NCI-H1092 treated with DMSO at 0.1 percent for 48 hours (cell line): ENCODE data around the gene C1orf122.

Source experiments
- DNase-seq: peaks from one replicate; lab custom pipeline; 2025; lab: John Stamatoyannopoulos, UW

C1orf122 gene

DNA sequence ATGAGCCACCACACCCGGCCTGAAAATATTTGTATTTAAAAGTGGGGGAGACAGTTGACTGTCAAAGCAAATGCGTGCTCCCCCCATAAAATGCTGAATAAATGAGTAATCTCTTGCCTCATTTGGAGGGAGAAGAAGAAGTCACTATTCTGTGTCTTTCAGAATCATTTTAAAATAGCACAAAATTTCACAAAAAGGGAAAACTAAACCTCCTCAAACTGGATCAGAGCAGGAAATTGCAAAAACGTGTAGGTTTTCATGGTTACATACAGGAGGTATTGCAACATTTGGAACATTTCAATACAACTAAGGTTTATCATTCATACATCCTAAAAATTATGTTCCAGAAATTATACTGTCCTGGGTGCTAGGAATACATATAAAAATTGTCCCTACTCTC is 38.2 kb downstream of the C1orf122 start:
- DNase-seq = no peak

DNA sequence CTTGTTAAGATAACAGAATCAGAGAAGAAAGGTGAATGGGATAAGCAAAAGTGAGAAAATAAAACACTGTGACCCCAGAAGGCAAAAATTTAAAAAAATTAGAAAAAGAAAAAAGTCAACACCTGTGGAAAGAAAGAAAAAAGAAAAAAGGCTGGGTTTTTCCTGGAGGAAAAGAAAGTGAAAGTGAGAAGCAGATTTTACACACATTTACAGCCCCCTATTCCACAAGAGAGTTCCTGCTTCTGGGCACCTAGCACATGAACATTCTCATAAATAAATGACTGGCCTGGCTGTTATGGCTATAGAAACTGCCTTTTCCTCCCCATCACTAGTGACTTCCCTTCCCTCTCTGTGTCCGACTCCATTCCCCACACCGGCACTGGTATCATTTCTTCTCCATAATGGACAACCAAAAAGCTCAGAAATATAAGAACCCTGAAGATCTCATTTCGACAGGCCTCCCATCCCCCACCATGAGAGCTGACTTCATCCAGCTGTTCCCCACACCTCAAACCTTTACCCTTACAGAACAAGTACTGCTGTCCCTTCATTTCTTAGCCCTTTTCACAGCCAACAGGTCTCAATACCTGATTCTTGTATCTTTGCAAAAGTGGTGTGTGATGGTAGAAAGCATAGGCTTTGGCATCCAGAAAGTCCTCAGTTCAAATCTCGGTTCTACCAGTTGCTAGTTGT is 39.2 kb downstream of the C1orf122 start:
- no peak for DNase-seq

DNA sequence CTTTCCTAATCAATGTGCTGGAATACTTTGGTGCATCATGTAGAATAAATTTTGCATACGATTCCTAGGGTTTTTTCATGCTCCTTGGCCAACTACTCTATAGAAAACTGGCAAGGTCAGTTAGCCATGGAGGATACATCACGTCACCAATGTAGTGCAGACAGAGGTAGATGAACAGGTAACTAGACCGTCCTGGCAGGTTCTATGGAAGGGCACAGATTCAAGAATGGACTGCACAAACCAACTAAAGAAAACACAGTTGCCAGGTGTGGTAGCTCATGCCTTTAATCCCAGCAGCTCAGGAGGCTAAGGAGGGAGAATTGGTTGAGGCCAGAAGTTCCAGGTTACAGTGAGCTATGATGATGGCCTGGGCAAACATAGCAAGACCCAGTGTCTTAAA is 41.9 kb downstream of the C1orf122 start:
- DNase-seq = no peak

DNA sequence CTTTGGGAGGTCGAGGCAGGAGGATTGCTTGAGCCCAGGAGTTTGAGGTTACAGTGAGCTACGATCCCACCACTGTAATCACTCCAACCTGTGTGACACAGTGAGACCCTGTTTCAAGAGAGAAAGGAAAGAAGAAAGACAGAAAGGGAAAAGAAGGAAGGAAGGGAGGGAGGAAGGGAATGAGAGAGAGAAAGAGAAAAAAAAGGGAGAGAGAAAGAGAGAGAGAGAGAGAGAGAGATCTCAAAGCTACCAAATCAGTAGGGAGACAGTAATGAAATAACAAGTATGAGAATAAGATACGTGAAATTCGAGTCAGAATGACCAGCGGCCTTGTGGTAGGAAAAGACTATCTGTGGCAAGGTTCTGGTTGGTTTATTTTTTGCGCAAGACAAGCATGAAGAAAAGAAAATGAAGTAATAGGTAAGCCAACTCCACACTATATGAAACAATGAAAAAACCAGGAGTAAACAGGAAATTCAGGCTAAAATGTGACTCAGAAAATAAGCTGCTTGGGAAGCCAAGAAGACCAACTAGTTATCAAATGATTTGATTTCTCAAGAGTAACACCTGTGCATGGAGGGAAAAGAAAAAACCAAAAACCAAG is 42.9 kb downstream of the C1orf122 start:
- DNase-seq = no peak

DNA sequence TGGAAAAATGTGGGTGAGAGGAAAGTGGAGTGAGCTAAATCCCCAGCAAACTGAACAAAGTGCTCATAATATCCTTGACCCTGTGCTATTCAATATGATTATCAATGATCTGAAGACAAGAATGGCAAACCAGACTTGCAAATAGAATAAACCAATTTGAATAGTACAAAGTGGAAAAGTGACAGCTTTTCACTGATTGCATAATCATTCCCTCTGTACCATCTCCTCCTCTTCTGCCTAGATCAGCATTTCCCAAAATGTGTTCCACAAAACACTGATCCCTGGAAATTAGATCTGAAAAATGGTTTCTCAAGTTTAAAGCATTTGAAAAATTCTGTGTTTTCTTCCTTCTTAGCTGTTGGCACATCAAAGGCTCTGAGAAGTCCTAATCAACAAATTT is 43.7 kb downstream of the C1orf122 start:
- DNase-seq = no peak

DNA sequence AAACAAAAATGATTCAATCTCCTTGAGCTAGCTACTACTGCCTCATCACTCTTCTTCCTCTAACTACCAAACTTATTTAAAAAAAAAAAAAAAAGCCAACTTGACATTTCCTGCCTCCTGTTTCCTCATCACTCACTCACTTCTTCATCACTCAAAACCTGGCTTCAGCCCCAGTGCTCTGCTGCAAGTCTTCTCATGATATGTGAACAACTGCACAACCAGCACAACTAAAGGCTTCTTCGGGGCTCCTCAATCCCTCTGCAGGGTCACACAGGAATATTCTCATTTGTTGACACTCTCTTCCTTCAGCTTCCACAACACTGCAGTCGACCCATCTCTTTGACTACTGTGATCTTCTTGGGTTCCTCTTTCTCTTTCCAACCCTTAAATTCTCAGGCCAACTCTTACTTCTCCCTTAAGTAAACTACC is 44.2 kb downstream of the C1orf122 start:
- no peak for DNase-seq

DNA sequence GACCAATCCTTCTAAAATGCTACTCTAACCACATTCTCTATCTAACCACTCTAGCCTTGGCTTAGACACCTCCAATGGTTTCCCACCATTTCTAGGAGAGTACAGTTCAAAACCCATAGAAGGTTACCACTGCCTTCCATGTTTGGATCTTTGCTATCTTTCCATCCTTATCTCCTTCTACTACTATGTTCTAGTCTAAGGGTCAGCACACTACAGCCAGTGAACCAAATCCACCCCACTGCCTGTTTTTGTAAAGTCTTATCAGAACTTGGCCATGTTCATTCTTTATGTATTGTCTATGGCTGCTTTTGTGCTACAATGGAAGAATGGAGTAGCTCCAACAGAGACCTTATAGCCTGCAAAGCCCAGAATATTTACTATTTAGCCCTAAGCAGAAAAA is 45.6 kb downstream of the C1orf122 start:
- no peak for DNase-seq

DNA sequence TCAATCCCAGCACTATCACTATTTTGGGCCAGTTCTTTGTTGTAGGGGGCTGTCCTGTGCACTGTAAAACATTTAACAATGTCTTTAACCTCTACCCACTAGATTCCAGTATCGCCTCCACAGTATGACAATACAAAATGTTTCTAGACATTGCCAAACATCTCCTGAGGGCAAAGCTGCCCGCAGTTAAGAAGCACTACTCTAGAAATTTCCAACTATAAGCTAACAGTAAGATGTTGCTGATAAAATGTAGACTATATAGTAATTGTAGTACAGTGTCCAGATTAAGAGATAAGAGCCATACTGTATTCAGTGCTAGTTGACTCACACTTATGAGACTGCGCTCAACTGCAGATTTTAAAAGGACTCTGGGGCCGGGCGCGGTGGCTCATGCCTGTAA is 46.8 kb downstream of the C1orf122 start:
- no peak for DNase-seq
